ENCODE results near the gene HTR7.

- TF ChIP-seq CTCF (IDR thresholded peaks at IDR 0.05) (no peak), POLR2A (IDR thresholded peaks at IDR 0.05) (no peak)
Observed at GRCh38 chr10:90798482-90798881, 59.4 kb downstream of the HTR7 start.

All from uterus (tissue), 2 donors.